Measurements from ENCODE around the gene CUBN. TPM values are rescaled to one million over a fixed set of nuclear protein-coding genes. Genes with fewer than 3 reads are reported as not detected.

CUBN gene
- total RNA-seq, 1 donor from 2014 or later: 4.0 TPM

DNA sequence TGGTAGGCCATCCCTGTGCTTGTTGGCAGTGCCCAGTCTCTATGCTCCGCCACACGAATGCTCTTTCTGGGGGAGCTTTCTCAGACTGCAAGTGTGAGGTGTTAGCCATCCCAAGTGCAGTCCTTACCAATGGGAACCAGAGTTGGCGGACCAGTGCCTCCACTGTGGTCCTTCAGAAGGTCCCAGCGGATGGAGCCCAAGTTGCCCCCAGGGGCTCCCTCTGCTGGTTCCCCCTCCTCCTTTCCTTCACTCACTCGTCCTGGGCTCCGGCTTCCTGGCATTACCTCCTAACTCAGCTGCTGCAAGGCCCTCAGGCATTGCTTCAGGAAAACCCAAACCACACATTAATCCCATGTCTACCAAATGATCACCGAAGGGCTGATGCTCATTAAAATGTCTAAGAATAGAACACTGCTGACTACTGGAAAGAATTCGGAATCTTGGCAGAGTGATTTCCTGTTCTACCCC is 139.8 kb downstream of the CUBN start:
- DNase-seq (ENCODE audit: low read depth): no peak

DNA sequence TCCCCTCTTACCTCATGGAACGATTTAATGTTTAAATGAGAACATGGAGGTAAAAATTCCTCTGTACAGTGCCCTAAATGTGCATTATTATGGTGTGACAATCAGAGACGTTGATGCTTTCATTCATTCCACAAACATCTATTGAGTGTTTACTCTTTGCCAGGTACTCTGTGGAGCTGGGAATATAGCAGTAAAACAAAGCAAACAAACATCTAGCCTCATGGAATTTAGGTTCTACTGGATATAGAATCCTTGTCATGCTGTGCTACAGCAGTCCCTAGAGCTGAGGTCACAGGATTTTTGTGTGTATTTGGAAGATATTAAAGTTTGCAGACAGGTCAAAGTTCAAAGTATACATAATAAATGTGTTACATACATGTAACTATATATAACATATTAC is 140.7 kb downstream of the CUBN start:
- DNase-seq (ENCODE audit: low read depth): no peak

DNA sequence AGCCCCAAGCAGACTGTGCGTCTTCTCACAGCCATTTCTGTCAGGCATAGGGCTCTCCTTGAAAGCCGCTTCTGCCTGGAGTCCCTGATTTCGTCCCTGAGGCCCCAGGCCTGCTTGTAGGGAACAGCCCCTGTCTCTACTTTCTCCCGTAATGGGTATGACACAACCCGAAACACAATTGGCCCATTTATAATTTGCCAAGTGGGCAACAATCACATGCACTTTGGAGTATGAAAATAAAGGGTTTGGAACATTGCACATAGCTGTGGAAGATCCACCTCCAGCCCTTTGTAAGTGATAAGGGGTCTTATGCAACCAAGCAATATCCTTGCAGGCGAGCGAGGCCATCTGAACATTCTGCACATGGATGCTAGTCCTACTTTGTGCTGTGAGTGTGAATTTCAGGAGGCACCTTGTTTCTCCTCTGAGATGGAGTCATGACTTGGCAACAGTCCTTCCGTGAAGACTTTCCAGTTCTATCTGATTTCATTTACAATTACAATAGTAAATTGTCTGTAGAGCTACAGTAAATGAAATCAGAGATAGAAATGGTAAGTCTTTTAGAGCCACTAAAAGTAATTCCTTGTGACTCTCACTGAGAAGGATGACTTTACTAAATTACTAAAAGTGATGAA is 141.5 kb downstream of the CUBN start:
- DNase-seq (ENCODE audit: low read depth): no peak

DNA sequence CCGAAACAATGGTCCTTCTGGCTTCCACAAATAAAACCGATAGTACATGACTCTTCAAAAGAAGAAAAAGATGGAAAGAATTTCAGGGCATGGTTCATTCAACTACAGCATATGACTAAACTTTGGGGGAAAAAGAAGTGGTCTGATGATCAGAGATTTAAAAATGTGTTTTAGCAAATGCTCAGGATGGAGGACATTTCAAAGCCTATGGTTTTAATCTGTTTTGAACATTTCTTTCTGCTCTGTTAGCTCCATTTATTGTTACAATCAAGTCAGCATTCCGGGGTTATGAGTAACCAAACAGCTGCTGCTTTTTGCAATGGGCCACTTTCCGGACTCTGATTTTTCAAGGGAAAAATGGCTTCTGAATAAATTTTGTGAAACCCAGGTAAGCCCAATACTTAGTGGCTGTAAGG is 142.4 kb downstream of the CUBN start:
- peak; percentile 98 for DNase-seq (ENCODE audit: low read depth)

DNA sequence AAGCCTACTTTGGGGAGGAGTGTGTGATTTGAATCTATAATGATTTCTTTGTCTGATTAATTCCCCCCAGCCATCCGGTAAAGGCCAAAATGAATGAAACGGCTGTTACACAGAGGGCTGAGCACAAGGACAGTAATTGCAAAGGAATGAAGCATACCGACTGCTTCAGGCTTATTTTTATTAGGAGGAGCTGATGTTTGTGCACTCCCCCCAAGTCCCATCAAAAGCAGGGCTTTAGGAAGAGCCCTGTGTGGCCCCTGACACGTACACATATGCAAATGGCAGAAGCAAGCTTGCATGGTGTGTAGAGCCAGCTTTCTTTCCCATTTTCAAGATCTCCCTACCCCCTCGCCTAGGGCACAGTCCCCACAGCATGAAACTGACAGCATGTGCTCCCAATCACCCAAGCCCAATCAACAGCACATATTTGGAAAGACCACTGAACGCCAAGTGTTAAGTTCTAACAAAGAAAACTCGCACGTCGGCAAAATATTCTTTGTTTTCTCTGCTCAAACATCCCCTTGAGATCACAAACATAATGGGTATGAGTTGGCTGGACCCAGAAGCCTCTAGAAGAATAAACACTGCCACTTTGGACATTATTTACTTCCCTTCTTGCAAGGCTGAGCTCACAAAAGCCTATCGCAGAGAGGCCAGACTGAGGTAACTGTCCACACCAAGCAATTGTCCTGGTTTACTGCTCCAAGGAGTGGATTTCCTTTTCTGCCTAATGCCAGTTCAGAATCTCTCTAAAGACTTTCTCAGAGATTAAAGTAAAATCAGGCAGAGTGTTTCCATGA is 143.0 kb downstream of the CUBN start:
- peak; percentile 96 for DNase-seq (ENCODE audit: low read depth)

DNA sequence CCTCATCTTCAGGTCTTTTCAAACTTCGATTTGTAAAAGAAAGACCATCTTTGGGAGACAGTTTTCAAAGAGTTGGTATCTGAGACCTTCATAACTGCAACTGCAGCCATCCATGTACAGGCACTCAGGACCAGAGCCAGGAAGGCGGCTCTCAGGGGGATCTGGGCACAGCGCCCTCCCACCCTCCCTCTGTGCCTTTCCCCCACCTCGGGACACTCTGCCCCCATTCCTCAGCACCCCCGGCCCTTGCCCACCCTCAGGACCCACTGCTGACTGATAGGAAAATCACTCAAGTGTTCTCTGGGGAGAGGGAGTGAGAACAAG is 143.6 kb downstream of the CUBN start:
- no peak for DNase-seq (ENCODE audit: low read depth)

DNA sequence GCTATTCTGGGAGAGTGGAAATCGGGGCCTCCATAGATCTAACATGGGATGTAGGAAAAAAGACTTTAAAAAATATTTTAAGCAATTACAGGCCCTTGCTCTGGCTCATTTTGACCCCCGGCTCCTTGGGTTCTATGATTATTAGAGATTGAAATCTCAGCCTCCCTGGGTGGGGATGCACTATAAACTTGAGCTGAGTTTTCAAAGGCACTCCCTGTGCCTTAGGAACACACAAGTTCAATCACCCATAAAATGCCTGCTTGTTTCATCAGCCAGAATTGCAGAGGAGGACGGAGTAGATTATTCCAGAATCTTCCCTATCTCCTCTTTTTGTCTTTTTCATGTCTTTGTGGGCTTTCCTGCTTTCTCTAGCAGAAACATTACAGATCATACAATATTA is 145.4 kb downstream of the CUBN start:
- DNase-seq (ENCODE audit: low read depth): peak; percentile 68

DNA sequence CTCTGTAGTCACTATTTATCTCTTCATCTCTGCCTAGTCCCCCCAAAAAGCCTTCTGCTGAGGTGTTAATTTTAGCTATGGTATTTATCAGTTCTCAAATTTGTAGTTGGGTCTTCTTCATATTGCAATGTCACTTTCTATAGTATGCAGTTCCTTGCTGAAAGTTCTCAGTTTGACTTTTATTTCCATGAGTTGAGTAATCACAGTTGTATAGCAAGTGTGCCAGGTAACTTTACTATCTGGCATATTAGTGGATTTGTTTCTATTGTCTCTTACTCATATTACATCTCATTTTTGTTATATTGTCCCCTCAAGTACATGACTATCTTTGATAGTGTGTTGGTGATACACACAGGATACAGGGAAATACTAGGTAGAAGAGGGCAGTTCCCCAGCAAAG is 152.8 kb downstream of the CUBN start:
- no peak for DNase-seq (ENCODE audit: low read depth)

DNA sequence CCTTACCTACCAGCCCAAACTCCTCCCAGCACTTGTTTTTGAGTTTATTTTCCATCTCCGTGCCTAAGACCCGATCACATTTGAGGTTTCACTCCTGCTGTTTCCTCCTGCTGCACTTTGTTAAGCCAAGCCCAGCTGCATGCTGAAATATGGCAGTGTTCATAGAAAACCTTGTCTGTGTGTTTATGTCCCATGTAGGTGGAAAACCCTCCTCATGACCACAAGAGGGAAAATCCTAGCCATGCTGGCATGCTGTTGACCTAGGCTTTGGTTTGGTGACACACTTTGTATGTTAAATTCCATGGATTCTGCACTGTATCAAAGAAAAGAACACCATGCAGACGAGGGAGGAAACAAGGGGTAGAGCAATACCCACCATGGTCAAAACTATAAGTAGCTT is 154.4 kb downstream of the CUBN start:
- no peak for DNase-seq (ENCODE audit: low read depth)

DNA sequence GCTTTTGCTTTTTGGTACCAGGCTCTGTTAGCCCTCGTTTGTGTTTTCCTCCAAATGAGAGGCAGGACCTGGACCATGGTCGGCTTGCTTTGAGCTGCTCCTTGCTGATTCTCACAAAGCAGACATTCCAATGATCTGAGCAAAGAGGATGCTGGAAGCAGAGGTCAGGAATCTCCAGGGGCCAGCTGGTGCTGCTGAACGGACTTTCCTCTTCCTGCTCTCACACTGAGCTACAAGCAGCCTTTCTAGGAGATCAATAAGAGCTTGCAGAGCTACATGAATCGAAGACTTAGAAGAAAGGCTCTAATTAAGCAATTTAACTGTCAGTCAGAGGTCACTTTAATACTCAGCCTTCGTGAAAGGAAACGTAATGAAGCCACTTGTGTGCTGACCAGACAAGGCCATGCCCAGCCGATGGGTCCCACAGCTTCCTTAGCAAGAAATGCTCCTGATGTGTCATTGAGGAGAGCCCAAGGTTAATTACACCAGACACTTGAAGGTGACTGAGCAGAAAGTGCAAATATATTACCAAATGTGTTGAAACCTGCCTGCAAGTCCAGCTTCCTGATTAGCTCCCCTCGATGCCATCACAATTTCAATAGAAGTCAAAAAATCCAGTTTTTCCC is 161.1 kb downstream of the CUBN start:
- peak; percentile 91 for DNase-seq (ENCODE audit: low read depth)

DNA sequence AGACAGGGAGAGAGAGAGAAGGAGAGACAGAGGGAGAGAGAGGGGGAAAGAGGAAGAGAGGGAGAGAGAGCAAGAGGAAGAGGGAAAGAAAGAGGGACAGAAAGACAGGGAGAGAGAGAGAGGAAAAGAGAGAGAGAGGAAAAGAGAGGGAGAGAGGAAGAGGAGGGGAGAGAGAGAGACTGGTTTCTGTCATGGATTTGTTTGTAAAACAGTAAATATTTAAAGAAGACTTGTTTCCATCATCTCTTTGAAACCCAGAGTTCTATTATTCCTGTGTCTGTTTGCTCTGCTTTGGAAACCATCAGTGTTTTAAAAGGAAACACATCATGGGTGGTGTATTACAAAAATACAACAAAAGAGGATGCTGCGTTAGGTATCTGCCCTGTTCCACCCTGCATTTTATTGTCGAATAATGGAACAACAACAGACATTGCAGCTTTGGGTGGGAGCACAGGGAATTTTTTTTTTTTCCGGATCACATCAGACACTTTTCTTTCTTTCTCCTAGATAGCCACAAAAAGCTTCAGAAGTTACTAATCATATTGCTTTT is 161.7 kb downstream of the CUBN start:
- no peak for DNase-seq (ENCODE audit: low read depth)

DNA sequence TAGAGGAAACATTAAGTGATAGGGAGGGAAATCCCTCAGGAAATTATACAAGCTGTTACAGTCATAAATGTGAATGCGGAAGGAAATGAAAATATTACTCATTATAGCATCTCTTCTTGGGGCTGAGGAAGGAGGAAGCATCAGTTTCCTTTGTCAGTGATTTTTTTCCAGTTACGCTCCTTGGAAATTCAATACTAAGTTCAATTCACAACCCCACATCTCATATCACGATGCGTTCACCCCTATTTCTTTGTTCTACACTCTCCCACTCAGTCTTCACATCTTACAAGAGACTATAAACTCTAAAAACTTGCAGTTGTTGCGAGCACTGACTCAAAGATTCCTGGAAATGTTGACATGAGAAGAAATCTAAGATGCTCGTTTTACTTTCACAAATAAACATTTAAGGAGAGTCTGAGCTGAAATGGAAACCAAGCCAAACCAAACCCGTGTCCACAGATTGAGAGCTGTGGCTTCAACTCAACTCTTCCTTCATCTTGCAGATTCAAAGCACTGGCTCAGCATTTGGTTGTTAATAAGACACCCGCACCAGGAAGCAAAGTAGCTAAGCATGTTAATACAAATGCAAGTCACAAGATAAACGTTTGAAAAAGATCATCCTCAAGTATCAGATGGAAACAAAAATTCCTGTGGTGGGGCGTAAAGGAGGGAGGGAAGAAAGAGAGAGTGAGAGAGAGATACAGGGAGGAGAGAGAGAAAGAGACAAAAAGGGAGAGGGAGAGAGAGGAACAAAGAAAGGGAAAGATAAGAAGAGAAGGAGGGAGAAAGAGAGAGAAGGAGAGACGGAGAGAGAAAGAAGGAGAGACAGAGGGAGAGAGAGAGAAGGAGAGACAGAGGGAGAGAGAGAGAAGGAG is 162.4 kb downstream of the CUBN start:
- no peak for DNase-seq (ENCODE audit: low read depth)

DNA sequence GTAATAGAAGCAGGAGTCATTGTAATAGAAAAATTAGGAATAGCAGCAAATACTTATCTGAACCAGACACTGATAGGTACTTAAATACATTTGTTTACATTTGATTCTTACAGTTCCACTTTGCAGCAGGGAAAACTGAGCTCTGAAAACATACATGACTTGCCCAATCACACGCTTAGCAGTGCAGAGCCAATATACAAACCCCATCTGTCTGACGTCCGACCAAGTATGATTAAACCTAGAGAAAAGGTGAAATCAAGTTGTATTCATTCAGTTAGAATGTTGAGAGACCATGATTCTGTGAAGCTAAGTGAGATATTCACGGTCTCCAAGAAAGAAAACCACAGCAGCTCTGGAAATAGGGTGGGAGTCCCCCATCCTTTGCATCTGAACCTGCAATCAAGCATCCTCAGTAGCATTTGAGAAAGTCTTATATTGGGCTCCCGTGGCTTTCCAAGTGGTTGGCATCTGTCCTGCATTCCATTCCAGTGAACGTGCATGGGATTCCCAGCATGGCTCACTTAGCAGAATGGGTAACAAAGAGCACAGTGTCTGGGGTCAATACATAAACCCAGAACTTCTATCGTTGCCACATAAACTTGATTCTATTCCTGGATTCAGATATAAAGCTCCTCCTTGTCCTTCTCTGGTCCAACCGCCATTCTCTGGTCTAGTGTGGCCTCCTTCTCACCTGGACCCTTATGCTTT is 163.7 kb downstream of the CUBN start:
- DNase-seq (ENCODE audit: low read depth): peak; percentile 98

DNA sequence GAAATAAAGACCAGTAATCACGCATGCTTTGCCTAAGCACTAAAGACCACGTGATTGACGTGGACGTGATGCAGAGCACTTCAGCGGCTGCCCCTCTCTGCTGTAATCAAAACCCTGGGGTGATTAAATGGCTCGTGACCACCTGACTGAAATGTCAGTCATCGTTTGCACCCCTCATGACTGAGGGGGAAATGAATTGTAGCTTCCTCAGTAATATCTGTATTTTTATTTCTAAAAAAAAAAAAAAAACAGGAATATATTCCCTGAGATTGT is 164.3 kb downstream of the CUBN start:
- DNase-seq (ENCODE audit: low read depth): no peak

DNA sequence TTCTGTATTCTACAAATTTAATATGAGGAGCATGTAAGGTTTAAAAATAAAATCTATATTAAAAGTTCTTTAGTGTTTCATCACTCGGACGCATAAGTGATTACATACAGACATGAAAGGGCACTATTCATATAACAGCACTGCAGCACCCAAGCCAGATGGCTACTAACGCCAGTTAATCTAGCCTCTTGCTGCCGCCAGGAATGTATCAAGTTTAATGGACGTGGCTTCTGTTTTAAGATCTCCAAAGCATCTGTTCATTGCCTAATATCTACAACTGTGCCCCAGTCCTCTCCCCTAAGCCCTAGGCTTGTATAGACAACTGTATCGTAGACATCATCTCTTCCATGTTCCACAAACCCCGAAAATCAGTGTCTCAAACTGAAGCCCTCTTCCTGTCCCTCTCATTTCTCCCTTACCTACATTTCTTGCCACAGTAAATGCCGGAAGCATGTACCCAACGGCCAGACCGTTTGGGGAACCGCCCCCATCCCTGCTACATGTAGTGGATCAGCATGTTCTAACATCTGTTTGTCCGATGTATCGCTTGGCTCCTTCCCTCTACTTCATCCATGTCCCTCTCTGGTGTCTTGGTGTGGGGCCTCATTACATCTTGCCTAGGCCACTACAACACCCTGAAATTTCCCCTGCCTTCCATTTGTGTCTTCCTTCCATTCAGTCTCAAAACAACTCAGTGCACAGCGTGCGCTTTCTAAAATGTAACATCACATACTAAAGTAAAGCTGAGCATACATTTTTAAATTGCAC is 164.9 kb downstream of the CUBN start:
- DNase-seq (ENCODE audit: low read depth): no peak

DNA sequence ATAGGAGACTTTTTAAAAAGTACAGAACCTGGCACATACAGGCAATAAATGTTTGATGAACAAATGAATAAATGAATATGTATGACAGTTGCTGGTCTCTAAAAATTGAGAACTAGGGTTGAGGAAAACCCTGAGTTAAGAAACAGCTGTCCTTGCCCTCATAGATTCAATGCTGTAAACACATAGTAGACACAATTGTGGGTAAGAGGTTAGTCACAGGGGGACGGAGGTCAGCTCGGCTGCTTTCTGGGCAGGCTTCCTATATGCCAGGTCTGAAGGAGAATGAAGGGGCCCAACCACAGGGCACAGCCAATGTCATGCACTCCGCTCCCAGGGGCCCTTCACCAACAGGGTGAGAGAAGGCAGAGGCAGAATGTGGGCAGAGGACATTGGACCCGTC is 169.1 kb downstream of the CUBN start:
- no peak for DNase-seq (ENCODE audit: low read depth)

DNA sequence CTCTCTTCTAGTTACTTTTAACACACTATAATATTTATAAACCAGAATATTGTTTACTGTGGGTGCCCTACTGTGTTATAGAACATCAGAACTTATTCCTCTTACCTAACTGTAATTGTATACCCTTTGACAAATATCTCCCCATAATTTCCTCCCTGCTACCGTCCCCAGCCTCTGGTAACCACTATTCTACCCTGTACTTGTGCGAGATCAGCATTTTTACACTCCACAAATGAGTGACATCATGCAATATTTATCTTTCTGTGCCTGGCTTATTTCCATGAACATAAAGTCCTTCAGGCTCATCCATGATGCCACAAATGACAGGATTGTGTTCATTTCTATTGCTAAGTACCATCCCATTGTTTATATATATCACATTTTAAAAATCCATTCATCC is 172.6 kb downstream of the CUBN start:
- DNase-seq (ENCODE audit: low read depth): no peak

DNA sequence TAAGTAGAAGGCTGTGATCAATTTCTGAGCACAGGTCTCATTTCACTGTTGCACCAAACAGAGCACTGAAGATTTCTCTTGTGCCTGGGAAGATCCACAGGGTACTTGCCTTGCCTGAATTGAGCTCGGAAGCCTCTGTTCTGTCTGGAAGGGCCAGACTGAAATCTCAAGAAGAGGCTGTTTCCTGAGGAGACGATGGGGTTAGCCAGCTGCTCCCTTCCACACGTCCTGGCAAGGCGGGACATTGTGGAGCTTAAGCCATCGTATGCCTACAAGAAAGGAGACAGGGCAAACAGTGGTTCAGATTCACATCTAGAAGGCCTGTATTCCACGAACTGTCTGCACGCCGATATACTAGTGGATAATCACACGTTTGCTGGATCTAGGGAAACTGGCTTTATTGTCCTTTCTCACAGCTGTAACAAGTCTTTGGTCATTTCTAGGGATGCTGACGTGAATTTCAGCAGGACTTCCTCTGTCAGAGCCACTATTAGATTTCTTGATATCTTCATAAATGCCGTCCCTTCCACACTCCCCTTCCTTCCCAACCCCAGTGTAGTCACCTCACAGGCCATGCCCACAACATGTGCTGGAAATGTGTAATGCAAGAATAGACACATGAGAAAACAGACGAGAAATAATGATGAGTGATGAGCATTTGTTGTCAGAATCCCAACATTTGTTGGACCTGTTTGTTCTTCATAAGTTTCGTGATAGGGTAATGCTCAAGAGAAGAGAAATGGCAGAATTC is 175.2 kb downstream of the CUBN start:
- DNase-seq (ENCODE audit: low read depth): no peak

DNA sequence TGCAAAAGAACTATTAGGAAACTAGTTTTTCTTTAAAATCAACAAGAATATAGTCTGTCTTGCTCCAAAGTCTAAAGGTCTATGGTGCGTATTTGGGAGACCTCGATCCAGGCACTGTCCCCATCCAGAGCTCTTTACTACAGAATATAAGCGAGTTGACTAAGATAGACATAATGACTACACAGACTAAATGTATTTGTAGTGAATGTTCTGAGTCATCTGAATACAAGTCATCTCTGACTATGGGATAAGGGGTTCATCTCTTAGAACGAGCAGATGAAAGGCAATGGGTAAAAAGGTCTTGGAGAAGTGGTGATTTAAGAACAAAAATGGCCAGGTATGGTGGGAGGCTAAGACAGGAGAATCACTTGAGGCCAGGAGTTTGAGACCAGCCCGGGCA is 176.3 kb downstream of the CUBN start:
- DNase-seq (ENCODE audit: low read depth): no peak

DNA sequence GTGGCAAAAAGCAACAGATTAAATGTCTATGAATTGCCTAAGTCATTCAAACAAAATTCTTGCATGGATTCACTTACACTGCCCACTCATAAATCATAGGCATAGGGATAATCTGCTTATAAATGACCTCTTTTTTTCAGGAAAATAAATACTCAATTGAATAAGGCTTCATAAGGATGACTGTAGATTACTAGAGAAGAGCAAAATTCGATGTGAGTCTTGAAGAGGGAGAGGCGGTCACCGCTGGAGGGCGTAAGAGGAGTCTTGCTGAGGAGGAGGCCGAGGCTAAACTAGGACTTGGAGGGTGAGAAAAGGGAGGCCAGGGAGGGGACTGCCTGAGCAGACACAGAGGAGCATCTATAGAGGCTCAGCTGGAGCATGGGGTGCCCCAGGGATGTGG is 177.0 kb downstream of the CUBN start:
- no peak for DNase-seq (ENCODE audit: low read depth)
